Calu3 (cell line): ENCODE data around the gene CCDC141. TPM values are rescaled to one million over a fixed set of nuclear protein-coding genes. Genes with fewer than 3 reads are reported as not detected.

Experiments used
- BruUV-seq: library from RNA; stranded (reverse); fragments of 400-500 nt; replicated peaks from 2 replicates; lab custom pipeline; 2021; lab: Mats Ljungman, UMichigan
- CTCF ChIA-PET: fragments of 300-600 bp; sonication (Branson Sonifier 250); formaldehyde crosslinking; loops from one replicate; lab custom pipeline; 2022; ENCODE audit warnings: antibody characterized with exemption; lab: Charles Lee
- DNase-seq: peaks from one replicate; pipeline ENCODE4 v3.0.0; 2022
- H3K27ac Mint-ChIP-seq: one replicate; pipeline ENCODE4 v1.8.0; 2022; ENCODE audit warnings: mixed read lengths; ENCODE audit not compliant: unreplicated experiment
- H3K27me3 Mint-ChIP-seq: one replicate; pipeline ENCODE4 v1.8.0; 2022; ENCODE audit warnings: mixed read lengths; ENCODE audit not compliant: unreplicated experiment
- H3K36me3 Mint-ChIP-seq: one replicate; pipeline ENCODE4 v1.8.0; 2022; ENCODE audit warnings: mild to moderate bottlenecking, moderate library complexity, mixed read lengths; ENCODE audit not compliant: insufficient read depth, unreplicated experiment
- H3K4me1 Mint-ChIP-seq: one replicate; pipeline ENCODE4 v1.8.0; 2022; ENCODE audit warnings: mild to moderate bottlenecking, low read depth, mixed read lengths; ENCODE audit not compliant: unreplicated experiment
- H3K4me3 Mint-ChIP-seq: one replicate; pipeline ENCODE4 v1.8.0; 2022; ENCODE audit warnings: mild to moderate bottlenecking, low read depth, moderate library complexity, mixed read lengths; ENCODE audit not compliant: unreplicated experiment
- H3K9me3 Mint-ChIP-seq: one replicate; pipeline ENCODE4 v1.8.0; 2022; ENCODE audit warnings: low read depth, mixed read lengths; ENCODE audit not compliant: unreplicated experiment
- CTCF ChIP-seq: fragments of 200-600 bp; IDR thresholded peaks from one replicate; pipeline ENCODE4 v1.8.0; 2022; ENCODE audit warnings: antibody characterized with exemption; ENCODE audit not compliant: unreplicated experiment
- intact Hi-C: fragments of 100-400 bp; cut with micrococcal nuclease; formaldehyde crosslinking; loops from one replicate; pipeline ENCODE4 v1.10.0; 2022; ENCODE audit not compliant: unreplicated experiment
- total RNA-seq: library from RNA; stranded (reverse); gene quantifications from 2 replicates; pipeline ENCODE4 v1.2.3, GENCODE V29; 2022

Gene CCDC141
- total RNA-seq, 1 experiment from 2014 or later: 0.07 TPM

GRCh38 chr2:178874529-178875240 is 175.3 kb downstream of the CCDC141 start:
- Mint-ChIP-seq H3K36me3 (no peaks in the 10 kb centered on the region), H3K4me3 (no peak overlapping the region), H3K27ac (peak overlapping the region; percentile 74), H3K27me3 (no peaks in the 10 kb centered on the region), H3K9me3 (peaks cover 3% of the 10 kb centered on the region), H3K4me1 (peaks cover 24% of the 10 kb centered on the region)
- CTCF ChIA-PET: no interaction called here
- intact Hi-C loops: loop anchor here (2.0 kb wide), 1 partner anchor 48 kb away; no protein-coding TSS in a partner anchor
- no TSS peak for BruUV-seq
- no peak for TF ChIP-seq CTCF
- no peak for DNase-seq

GRCh38 chr2:178873912-178874311 is 176.0 kb downstream of the CCDC141 start:
- CTCF ChIA-PET: no interaction called here
- intact Hi-C loops: loop anchor here (2.0 kb wide), 1 partner anchor 47 kb away; no protein-coding TSS in a partner anchor
- no peak for TF ChIP-seq CTCF
- no peak overlapping the region for H3K27ac Mint-ChIP-seq
- no peak overlapping the region for H3K4me3 Mint-ChIP-seq
- DNase-seq: no peak
- peaks cover 24% of the 10 kb centered on the region for H3K4me1 Mint-ChIP-seq
- BruUV-seq: no TSS peak
- no peaks in the 10 kb centered on the region for H3K27me3 Mint-ChIP-seq
- H3K36me3 Mint-ChIP-seq: no peaks in the 10 kb centered on the region
- H3K9me3 Mint-ChIP-seq: peaks cover 3% of the 10 kb centered on the region

- no TSS peak for BruUV-seq
- intact Hi-C loops: no loop called here
- no peaks in the 10 kb centered on the region for H3K36me3 Mint-ChIP-seq
- H3K27me3 Mint-ChIP-seq: no peaks in the 10 kb centered on the region
- peaks cover 24% of the 10 kb centered on the region for H3K4me1 Mint-ChIP-seq
- no peak overlapping the region for H3K4me3 Mint-ChIP-seq
- H3K9me3 Mint-ChIP-seq: peaks cover 3% of the 10 kb centered on the region
- no peak for DNase-seq
- CTCF ChIA-PET: no interaction called here
- H3K27ac Mint-ChIP-seq: no peak overlapping the region
- no peak for TF ChIP-seq CTCF
Observed at GRCh38 chr2:178871536-178871935, 178.4 kb downstream of the CCDC141 start.

- peak overlapping the region; percentile 27 for H3K27ac Mint-ChIP-seq
Observed at GRCh38 chr2:178870703-178871102, 179.2 kb downstream of the CCDC141 start.

More at GRCh38 chr2:178870703-178871102, 179.2 kb downstream of the CCDC141 start:
- CTCF ChIA-PET: no interaction called here
- DNase-seq: peak; percentile 24
- Mint-ChIP-seq H3K27me3 (no peaks in the 10 kb centered on the region), H3K36me3 (no peaks in the 10 kb centered on the region), H3K4me1 (peaks cover 24% of the 10 kb centered on the region), H3K4me3 (no peak overlapping the region), H3K9me3 (peaks cover 3% of the 10 kb centered on the region)
- BruUV-seq: no TSS peak
- intact Hi-C loops: no loop called here
- TF ChIP-seq CTCF: no peak
